NCI-H128 (cell line): ENCODE measurements around the gene IZUMO2.
"Not testable (repeated sequence)": the region's sequence is repeated elsewhere in the genome, so short reads cannot be mapped to it uniquely, and the experiment has no call there.

ENCODE experiments used
- DNase-seq: peaks from one replicate; lab custom pipeline; 2025; ENCODE audit not compliant: unreplicated experiment; lab: John Stamatoyannopoulos, UW

IZUMO2 gene

DNA sequence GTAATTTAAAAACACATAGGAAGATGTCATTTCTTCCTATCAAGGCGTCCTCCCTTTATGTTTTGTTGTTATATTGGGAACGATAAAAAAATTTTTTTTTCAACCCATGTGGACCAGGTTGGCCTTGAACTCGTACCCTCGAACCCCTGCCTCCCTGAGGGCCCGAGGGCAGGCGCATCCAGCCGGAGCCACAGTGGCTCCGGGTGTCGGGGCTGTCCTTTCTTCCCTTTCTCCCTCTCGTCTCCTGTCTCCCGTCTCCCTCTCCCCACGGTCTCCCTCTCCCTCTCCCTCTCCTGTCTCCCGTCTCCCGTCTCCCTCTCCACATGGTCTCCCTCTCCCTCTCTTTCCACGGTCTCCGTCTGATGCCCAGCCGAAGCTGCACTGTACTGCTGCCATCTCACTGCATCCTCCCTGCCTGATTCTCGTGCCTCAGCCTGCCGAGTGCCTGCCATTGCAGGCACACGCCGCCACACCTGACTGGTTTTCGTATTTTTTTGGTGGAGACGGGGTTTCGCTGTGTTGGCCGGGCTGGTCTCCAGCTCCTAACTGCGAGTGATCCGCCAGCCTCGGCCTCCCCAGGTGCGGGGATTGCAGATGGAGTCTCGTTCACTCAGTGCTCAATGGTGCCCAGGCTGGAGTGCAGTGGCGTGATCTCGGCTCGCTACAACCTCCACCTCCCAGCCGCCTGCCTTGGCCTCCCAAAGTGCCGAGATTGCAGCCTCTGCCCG is 22.8 kb downstream of the IZUMO2 start:
- not testable (repeated sequence) for DNase-seq

DNA sequence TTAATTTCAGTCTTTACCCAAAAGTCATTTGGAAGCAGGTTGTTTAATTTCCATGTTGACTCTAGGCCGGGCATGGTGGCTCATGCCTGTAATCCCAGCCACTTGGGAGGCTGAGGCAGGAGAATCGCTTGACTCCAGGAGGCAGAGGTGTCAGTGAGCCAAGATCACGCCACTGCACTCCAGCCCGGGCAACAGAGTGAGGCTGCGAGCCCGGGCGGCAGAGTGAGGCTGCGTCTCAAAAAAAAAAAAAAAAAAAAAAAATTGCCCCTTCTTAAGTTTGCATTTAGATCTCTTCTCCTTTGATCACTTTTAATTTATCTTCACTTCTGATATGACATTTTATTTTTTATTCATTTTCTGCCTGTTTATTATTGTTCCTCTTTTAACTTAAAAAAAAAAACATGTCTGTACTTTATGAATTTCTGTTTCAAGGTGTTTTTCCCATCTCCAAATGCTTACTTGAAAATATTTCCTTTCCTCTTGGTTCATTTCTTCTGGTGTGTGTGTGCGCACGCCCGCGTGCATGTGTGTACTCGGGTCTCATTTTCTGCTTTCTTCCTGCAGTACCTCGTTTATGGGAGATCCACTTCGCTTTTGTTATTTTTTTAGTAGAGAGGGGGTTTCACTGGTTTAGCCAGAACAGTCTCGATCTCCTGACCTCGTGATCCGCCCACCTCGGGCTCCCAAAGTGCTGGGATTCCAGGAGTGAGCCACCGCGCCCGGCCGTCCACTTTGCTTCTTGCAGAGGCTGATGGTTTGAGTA is 26.3 kb downstream of the IZUMO2 start:
- not testable (repeated sequence) for DNase-seq

DNA sequence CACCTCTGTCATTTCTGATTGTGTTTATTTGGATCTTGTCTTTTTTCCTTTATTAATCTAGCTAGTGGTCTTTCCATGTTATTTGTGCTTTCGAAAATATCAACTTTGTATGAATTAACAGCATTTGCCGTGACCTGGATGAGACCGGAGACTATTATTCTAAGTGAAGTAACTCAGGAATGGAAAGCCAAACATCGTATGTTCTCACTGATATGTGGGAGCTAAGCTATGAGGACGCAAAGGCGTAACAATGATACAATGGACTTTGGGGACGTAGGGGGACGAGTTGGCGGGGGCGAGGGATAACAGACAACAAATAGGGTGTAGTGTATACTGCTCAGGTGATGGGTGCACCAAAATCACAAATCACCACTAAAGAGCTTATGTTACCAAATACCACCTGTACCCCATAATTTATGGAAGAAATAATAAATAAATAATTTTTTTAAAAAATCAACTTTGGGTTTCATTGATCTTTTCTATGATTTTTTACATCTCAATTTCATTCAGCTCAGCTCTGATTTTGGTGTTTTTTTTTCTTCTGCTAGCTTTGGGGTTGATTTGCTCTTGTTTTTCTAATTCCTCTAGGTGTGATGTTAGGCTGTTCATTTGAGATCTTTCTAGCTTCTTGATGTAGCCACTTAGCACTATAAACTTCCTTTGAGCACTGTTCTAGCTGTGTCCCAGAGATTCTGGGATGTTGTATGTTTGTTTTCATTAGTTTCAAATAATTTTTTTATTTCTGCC is 27.1 kb downstream of the IZUMO2 start:
- DNase-seq = not testable (repeated sequence)

DNA sequence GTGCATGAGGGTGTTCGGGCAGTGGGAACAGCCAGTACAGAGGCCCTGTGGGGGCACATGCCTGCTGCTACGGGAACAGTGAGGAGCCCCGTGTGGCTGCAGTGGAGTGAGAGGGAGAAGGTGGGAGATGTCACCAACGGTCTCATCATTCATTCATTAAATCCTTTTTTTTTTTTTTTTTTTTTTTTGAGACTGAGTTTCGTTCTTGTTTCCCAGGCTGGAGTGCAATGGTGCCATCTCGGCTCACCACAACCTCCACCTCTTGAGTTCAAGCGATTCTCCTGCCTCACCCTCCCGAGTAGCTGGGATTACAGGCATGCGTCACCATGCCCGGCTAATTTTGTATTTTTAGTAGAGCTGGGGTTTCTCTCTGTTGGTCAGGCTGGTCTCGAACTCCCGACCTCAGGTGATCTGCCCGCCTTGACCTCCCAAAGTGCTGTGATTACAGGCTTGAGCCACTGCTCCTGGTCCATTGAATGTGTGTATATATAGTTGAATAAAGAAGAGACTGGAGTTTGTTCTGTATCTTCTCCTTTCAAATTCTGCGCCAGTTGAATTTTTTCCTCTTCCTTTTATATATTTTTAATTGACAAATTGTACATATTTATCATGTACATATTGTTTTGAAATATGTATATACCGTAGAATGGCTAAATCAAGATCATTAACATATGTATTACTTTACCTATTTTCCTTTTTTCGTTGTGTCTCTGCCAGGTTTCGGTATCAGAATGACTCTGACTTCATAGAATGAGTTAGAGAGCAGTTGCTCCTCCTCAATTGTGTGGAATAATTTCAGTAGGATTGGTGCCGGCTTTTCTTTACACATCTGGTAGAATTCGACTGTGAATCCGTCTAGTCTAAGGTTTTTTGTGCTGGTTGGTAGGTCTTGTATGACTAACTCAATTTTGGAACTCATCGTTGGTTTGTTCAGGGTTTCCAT is 28.0 kb downstream of the IZUMO2 start:
- DNase-seq = not testable (repeated sequence)

DNA sequence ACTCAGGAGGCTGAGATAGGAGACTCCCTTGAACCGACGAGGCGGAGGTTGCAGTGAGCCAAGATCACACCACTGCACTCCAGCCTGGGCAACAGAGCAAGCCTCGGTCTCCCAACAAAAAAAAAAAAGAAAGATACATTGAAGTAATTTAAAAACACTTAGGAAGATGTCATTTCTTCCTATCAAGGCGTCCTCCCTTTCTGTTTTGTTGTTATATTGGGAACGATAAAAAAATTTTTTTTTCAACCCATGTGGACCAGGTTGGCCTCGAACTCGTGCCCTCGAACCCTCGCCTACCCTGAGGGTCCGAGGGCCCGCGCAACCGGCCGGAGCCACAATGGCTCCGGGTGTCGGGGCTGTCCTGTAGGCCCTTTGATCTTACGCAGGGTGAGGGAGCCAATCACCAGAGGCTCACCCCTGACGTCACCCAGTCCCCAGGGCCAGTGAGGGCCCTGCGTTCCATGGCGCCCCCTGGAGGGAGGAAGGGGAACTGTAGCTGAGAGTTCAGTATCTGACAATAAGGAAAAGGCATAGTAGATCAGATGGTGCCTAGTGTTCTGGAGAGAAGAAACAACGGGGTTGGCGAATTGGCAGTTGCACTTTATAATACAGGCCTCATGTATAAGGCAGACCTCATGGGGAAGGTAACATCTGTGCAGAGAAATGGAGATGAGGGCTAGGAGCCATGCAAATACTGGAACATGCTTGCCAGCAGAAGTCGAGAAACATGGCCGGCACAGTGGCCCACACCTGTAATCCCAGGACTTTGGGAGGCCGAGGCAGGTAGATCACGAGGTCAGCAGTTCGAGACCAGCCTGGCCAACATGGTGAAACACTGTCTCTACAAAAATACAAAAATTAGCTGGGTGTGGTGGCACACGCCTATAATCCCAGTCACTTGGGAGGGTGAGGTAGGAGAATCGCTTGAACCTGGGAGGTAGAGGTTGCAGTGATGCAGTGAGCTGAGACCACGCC is 29.3 kb downstream of the IZUMO2 start:
- not testable (repeated sequence) for DNase-seq

DNA sequence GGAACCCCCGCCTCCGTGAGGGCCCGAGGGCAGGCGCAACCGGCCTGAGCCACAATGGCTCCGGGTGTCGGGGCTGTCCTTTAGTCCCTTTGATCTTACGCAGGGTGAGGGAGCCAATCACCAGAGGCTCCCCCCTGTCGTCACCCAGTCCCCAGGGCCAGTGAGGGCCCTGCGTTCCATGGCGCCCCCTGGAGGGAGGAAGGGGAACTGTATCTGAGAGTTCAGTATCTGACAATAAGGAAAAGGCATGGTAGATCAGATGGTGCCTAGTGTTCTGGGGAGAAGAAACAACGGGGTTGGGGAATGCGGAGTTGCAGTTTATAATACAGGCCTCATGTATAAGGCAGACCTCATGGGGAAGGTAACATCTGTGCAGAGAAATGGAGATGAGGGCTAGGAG is 59.1 kb downstream of the IZUMO2 start:
- DNase-seq = not testable (repeated sequence)

DNA sequence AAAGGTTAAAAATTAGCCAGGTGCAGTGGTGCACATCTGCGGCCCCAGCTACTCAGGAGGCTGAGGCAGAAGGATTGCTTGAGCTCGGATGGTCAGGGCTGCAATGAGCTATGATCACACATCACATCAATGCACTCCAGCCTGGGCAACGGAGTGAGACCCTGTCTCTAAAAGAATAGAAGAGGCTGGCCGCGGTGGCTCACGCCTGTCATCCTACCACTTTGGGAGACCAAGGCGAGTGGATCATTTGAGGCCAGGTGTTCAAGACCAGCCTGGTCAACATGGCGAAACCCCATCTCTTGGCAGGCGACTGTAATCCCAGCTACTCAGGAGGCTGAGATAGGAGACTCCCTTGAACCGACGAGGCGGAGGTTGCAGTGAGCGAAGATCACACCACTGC is 59.7 kb downstream of the IZUMO2 start:
- DNase-seq = not testable (repeated sequence)
